SK-N-SH treated with all-trans-retinoic acid at 6 μM for 48 hours (cell line): Measurements from ENCODE around the gene AKAP9.

Experiments
- ARNTL ChIP-seq: fragments of 450-650 bp; formaldehyde crosslinking; IDR thresholded peaks from 2 replicates; pipeline ENCODE4 v1.5.0; 2020; ENCODE audit warnings: low read depth, mild to moderate bottlenecking, moderate library complexity, borderline replicate concordance
- CSDC2 ChIP-seq: fragments of 250-450 bp; sonication (Bioruptor Pico); IDR thresholded peaks from 2 replicates; pipeline ENCODE4 v1.5.0; 2020; ENCODE audit warnings: mild to moderate bottlenecking, moderate library complexity
- ISL1 ChIP-seq: fragments of 250-450 bp; sonication (Bioruptor Pico); IDR thresholded peaks from 2 replicates; pipeline ENCODE4 v2.1.2; 2022; ENCODE audit warnings: mild to moderate bottlenecking, moderate library complexity
- PATZ1 ChIP-seq: fragments of 250-450 bp; sonication (Bioruptor Pico); IDR thresholded peaks from 2 replicates; pipeline ENCODE4 v1.8.0; 2020; ENCODE audit warnings: mild to moderate bottlenecking, moderate library complexity, borderline replicate concordance
- ZC3H10 ChIP-seq: fragments of 250-450 bp; sonication (Bioruptor Pico); IDR thresholded peaks from 2 replicates; pipeline ENCODE4 v1.5.1; 2021; ENCODE audit warnings: mild to moderate bottlenecking, moderate library complexity
- ZFP3 ChIP-seq: fragments of 250-450 bp; sonication (Bioruptor Pico); IDR thresholded peaks from 2 replicates; pipeline ENCODE4 v1.5.0; 2020; ENCODE audit warnings: mild to moderate bottlenecking, moderate library complexity
- TF ChIP-seq, protein P1 (sequence below): fragments of 250-450 bp; sonication (Bioruptor Pico); IDR thresholded peaks from 2 replicates; pipeline ENCODE4 v1.5.1; 2020; ENCODE audit warnings: low read depth, mild to moderate bottlenecking, moderate library complexity

DNA sequence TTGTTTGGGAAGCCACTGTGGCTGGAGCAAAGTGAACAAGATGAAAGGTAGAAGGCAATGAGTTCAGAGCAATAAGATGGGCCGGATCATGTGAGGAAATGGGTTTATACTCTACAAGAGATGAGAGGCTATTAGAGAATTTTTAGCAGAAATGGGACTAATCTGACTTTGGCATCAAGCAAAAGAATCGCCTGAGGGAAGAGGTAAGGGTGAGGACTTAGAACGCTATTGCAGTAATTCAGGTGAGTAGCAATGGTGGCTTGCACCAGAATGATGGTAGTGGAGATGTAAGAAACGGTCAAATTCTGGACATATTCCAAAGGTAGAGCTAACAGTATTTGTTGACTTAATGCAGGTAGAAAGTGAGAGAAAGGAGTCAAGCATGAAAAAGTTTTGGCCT is 29.5 kb upstream of the AKAP9 start:
- TF ChIP-seq CSDC2 (no peak), ARNTL (CRISPR knock-in tag) (no peak), PATZ1 (no peak), ZC3H10 (CRISPR knock-in tag) (no peak), ZFP3 (CRISPR knock-in tag) (no peak), ISL1 (no peak)
- TF ChIP-seq, protein P1, sequence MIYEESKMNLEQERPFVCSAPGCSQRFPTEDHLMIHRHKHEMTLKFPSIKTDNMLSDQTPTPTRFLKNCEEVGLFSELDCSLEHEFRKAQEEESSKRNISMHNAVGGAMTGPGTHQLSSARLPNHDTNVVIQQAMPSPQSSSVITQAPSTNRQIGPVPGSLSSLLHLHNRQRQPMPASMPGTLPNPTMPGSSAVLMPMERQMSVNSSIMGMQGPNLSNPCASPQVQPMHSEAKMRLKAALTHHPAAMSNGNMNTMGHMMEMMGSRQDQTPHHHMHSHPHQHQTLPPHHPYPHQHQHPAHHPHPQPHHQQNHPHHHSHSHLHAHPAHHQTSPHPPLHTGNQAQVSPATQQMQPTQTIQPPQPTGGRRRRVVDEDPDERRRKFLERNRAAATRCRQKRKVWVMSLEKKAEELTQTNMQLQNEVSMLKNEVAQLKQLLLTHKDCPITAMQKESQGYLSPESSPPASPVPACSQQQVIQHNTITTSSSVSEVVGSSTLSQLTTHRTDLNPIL (CRISPR knock-in tag): no peak
